Suprapubic skin (tissue), 4 donors: Measurements from ENCODE around the gene GNB5. TPM values are rescaled to one million over a fixed set of nuclear protein-coding genes. Genes with fewer than 3 reads are reported as not detected.
A peak's percentile ranks its signal among the peaks of the same experiment; 100 is the strongest.

Experiments
- DNase-seq, 2 donors: peaks; one replicate each; pipeline ENCODE4 v3.0.0-alpha.2; 2019; ENCODE audit warnings: low spot score in 2 of 2
- H3K27ac ChIP-seq: fragments of 200-600 bp; sonication (generic); one replicate; pipeline ENCODE4 v1.5.1; 2019
- H3K27me3 ChIP-seq: fragments of 200-600 bp; sonication (generic); one replicate; pipeline ENCODE4 v1.5.1; 2019
- H3K36me3 ChIP-seq: fragments of 200-600 bp; sonication (generic); one replicate; pipeline ENCODE4 v1.5.1; 2019
- H3K4me1 ChIP-seq: fragments of 200-600 bp; sonication (generic); one replicate; pipeline ENCODE4 v1.5.1; 2019
- H3K4me3 ChIP-seq: fragments of 200-600 bp; sonication (generic); one replicate; pipeline ENCODE4 v1.5.1; 2019; ENCODE audit warnings: mild to moderate bottlenecking
- H3K9me3 ChIP-seq: fragments of 200-600 bp; sonication (generic); one replicate; pipeline ENCODE4 v1.5.1; 2019
- EP300 ChIP-seq: sonication (generic); formaldehyde crosslinking; IDR thresholded peaks from one replicate; pipeline ENCODE4 v1.6.1; 2017; ENCODE audit warnings: antibody characterized with exemption
- POLR2A ChIP-seq, 2 donors: fragments of 450-650 bp; IDR thresholded peaks; one replicate each; pipeline ENCODE4 v1.6.1; 2017; ENCODE audit warnings: antibody characterized with exemption in 2 of 2, mild to moderate bottlenecking in 2 of 2, moderate library complexity in 2 of 2
- POLR2AphosphoS5 ChIP-seq, 3 donors: sonication (generic); formaldehyde crosslinking; IDR thresholded peaks; one replicate each; pipeline ENCODE4 v1.6.1; 2017; ENCODE audit warnings: antibody characterized with exemption in 3 of 3
- WGBS: methylation state at CpG from one replicate; pipeline ENCODE4 v1.1.5; 2018; 5-methylcytosine and 5-hydroxymethylcytosine counted together
- total RNA-seq, 4 donors: library from RNA; depleted of rRNA; stranded (reverse); fragments of >200 nt; gene quantifications; one replicate each; pipeline ENCODE4 v1.1.0, GENCODE V29; 2016
- TF ChIP-seq, protein P1 (sequence below), 2 donors: fragments of 200-600 bp in 1 of 2; fragments of 450-650 bp in 1 of 2; sonication (generic) in 1 of 2; IDR thresholded peaks; one replicate each; pipeline ENCODE4 v1.5.1; 2016 to 2019; ENCODE audit warnings: antibody characterized with exemption in 2 of 2, mild to moderate bottlenecking in 1 of 2, moderate library complexity in 1 of 2

The GNB5 gene
- total RNA-seq, 4 donors from 2014 or later, result 17.1 to 30.8 (median 24.9) TPM

DNA sequence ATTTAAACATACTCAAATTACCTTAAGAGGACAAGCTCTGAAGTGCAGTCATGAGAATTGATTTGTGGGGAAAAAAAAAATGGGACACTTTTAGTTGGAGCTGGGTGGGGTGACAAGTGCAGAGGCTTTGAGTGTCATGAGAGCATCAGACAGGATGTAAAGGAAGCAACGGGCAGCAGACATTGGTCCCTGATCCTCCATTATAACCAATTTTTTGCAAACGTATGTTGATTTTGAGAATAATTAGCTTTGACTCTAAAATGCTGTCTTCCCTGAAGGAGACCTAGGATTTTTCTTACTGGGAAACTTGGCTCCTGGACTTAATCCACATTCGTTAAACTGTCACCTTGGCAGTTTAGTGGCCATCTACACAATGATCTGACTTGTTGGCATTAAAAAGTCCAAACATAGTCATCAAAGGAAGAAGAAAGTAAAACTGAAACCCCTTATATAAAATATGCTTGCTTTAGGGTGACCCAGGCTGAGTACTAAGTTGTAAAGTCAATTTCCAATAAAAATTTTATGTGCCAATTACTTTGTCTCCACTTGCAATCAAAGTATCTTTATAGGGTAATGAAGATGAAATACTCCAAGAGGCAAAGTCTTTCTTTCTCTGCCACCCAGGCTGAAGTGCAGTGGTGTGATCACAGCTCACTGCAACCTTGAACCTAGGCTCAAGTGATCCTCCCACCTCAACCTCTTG, 124.2 kb downstream of the GNB5 start:
- Histone ChIP-seq H3K9me3 (no peaks in the 10 kb centered on the region), H3K27me3 (no peaks in the 10 kb centered on the region), H3K4me1 (peaks cover 42% of the 10 kb centered on the region), H3K27ac (peak overlapping the region; percentile 16), H3K36me3 (peaks cover 34% of the 10 kb centered on the region), H3K4me3 (no peak overlapping the region)
- TF ChIP-seq EP300 (no peak), POLR2AphosphoS5 (IDR thresholded peaks at IDR 0.05) (no peak), POLR2A (IDR thresholded peaks at IDR 0.05) (no peak)
- TF ChIP-seq, protein P1, sequence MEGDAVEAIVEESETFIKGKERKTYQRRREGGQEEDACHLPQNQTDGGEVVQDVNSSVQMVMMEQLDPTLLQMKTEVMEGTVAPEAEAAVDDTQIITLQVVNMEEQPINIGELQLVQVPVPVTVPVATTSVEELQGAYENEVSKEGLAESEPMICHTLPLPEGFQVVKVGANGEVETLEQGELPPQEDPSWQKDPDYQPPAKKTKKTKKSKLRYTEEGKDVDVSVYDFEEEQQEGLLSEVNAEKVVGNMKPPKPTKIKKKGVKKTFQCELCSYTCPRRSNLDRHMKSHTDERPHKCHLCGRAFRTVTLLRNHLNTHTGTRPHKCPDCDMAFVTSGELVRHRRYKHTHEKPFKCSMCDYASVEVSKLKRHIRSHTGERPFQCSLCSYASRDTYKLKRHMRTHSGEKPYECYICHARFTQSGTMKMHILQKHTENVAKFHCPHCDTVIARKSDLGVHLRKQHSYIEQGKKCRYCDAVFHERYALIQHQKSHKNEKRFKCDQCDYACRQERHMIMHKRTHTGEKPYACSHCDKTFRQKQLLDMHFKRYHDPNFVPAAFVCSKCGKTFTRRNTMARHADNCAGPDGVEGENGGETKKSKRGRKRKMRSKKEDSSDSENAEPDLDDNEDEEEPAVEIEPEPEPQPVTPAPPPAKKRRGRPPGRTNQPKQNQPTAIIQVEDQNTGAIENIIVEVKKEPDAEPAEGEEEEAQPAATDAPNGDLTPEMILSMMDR (IDR thresholded peaks at IDR 0.05), result no peak
- DNase-seq, result no peak
- WGBS, result 86% methylated on average over 3 of the region's 3 CpGs

Other genes with a start within 250 kb of the GNB5 start
- gene LEO1, start 219.6 kb downstream of the GNB5 start, total RNA-seq, result 10 to 100 TPM; 26.2 to 30.2 (median 28.4) TPM
- gene MAPK6, start 172.2 kb downstream of the GNB5 start, total RNA-seq, result 10 to 100 TPM; 50.0 to 87.1 (median 69.2) TPM
- gene BCL2L10, start 78.6 kb downstream of the GNB5 start, total RNA-seq, result 10 to 100 TPM in 3 of 4 donors, 1 to 10 TPM in 1; 9.3 to 18.1 (median 15.1) TPM
- gene MYO5C, start 104.4 kb upstream of the GNB5 start, total RNA-seq, result 10 to 100 TPM; 11.2 to 31.5 (median 14.9) TPM